ENCODE results near the gene LHX4.

The LHX4 gene

GRCh38 chr1:180229483-180230415 is at the start of gene LHX4:
LHX4 (plus strand) TSS chr1:180230264; CDS start chr1:180230530, 266 bp downstream.
- Histone ChIP-seq H3K27ac (ENCODE audit: low read depth, low read length) (no peak within 1 kb of the TSS), H3K27me3 (ENCODE audit: control insufficient read depth in 5 of 5, insufficient read depth in 4 of 5, low read length in 5 of 5) (peaks cover 50 to 68% (median 63%) of the 10 kb centered on the region in 5 donors), H3K9ac (ENCODE audit: low read length in 5 of 5) (peak within 1 kb of the TSS in 2 of 5 donors; percentile 20 to 47), H3K4me3 (ENCODE audit: low read depth in 1 of 5, low read length in 5 of 5) (peak within 1 kb of the TSS; percentile 59 to 83 (median 68)), H3K4me1 (ENCODE audit: control insufficient read depth in 5 of 5, insufficient read depth in 5 of 5, low read length in 5 of 5) (peaks cover 0 to 48% (median 47%) of the 10 kb centered on the region in 5 donors), H3K9me3 (ENCODE audit: control insufficient read depth in 5 of 5, low read length in 5 of 5) (no peaks in the 10 kb centered on the region), H3K36me3 (ENCODE audit: control insufficient read depth in 5 of 5, insufficient read depth in 5 of 5, low read length in 5 of 5) (no peaks in the 10 kb centered on the region)

GRCh38 chr1:180181048-180181447 is 49.0 kb upstream of the LHX4 start:
- Histone ChIP-seq H3K9ac (ENCODE audit: low read length in 5 of 5) (no peak overlapping the region), H3K9me3 (ENCODE audit: control insufficient read depth in 5 of 5, low read length in 5 of 5) (no peaks in the 10 kb centered on the region), H3K4me1 (ENCODE audit: control insufficient read depth in 5 of 5, insufficient read depth in 5 of 5, low read length in 5 of 5) (no peaks in the 10 kb centered on the region), H3K27me3 (ENCODE audit: control insufficient read depth in 5 of 5, insufficient read depth in 4 of 5, low read length in 5 of 5) (no peaks in the 10 kb centered on the region), H3K36me3 (ENCODE audit: control insufficient read depth in 5 of 5, insufficient read depth in 5 of 5, low read length in 5 of 5) (peaks cover 0 to 41% (median 34%) of the 10 kb centered on the region in 5 donors), H3K4me3 (ENCODE audit: low read depth in 1 of 5, low read length in 5 of 5) (no peak overlapping the region), H3K27ac (ENCODE audit: low read depth, low read length) (no peak overlapping the region)

GRCh38 chr1:180181996-180182642 is 47.9 kb upstream of the LHX4 start:
- Histone ChIP-seq H3K36me3 (ENCODE audit: control insufficient read depth in 5 of 5, insufficient read depth in 5 of 5, low read length in 5 of 5) (peaks cover 0 to 51% (median 44%) of the 10 kb centered on the region in 5 donors), H3K9ac (ENCODE audit: low read length in 5 of 5) (no peak overlapping the region), H3K4me1 (ENCODE audit: control insufficient read depth in 5 of 5, insufficient read depth in 5 of 5, low read length in 5 of 5) (no peaks in the 10 kb centered on the region), H3K9me3 (ENCODE audit: control insufficient read depth in 5 of 5, low read length in 5 of 5) (no peaks in the 10 kb centered on the region), H3K27me3 (ENCODE audit: control insufficient read depth in 5 of 5, insufficient read depth in 4 of 5, low read length in 5 of 5) (no peaks in the 10 kb centered on the region), H3K27ac (ENCODE audit: low read depth, low read length) (no peak overlapping the region), H3K4me3 (ENCODE audit: low read depth in 1 of 5, low read length in 5 of 5) (no peak overlapping the region)

GRCh38 chr1:180182643-180183311 is 47.3 kb upstream of the LHX4 start:
- Histone ChIP-seq H3K4me3 (ENCODE audit: low read depth in 1 of 5, low read length in 5 of 5) (no peak overlapping the region), H3K9ac (ENCODE audit: low read length in 5 of 5) (no peak overlapping the region), H3K27ac (ENCODE audit: low read depth, low read length) (no peak overlapping the region), H3K9me3 (ENCODE audit: control insufficient read depth in 5 of 5, low read length in 5 of 5) (no peaks in the 10 kb centered on the region), H3K4me1 (ENCODE audit: control insufficient read depth in 5 of 5, insufficient read depth in 5 of 5, low read length in 5 of 5) (no peaks in the 10 kb centered on the region), H3K27me3 (ENCODE audit: control insufficient read depth in 5 of 5, insufficient read depth in 4 of 5, low read length in 5 of 5) (no peaks in the 10 kb centered on the region), H3K36me3 (ENCODE audit: control insufficient read depth in 5 of 5, insufficient read depth in 5 of 5, low read length in 5 of 5) (peaks cover 0 to 58% (median 47%) of the 10 kb centered on the region in 5 donors)

- no peak overlapping the region for H3K4me3 ChIP-seq (ENCODE audit: low read depth in 1 of 5, low read length in 5 of 5)
- no peaks in the 10 kb centered on the region for H3K4me1 ChIP-seq (ENCODE audit: control insufficient read depth in 5 of 5, insufficient read depth in 5 of 5, low read length in 5 of 5)
- peaks cover 0 to 63% (median 48%) of the 10 kb centered on the region in 5 donors for H3K36me3 ChIP-seq (ENCODE audit: control insufficient read depth in 5 of 5, insufficient read depth in 5 of 5, low read length in 5 of 5)
- H3K27ac ChIP-seq (ENCODE audit: low read depth, low read length): no peak overlapping the region
- no peaks in the 10 kb centered on the region for H3K27me3 ChIP-seq (ENCODE audit: control insufficient read depth in 5 of 5, insufficient read depth in 4 of 5, low read length in 5 of 5)
- H3K9me3 ChIP-seq (ENCODE audit: control insufficient read depth in 5 of 5, low read length in 5 of 5): no peaks in the 10 kb centered on the region
- H3K9ac ChIP-seq (ENCODE audit: low read length in 5 of 5): no peak overlapping the region
These were observed 46.6 kb upstream of the LHX4 start for GRCh38 chr1:180183426-180183825.

- no peak overlapping the region for H3K27ac ChIP-seq (ENCODE audit: low read depth, low read length)
- H3K4me3 ChIP-seq (ENCODE audit: low read depth in 1 of 5, low read length in 5 of 5): no peak overlapping the region
- peaks cover 0 to 69% (median 48%) of the 10 kb centered on the region in 5 donors for H3K36me3 ChIP-seq (ENCODE audit: control insufficient read depth in 5 of 5, insufficient read depth in 5 of 5, low read length in 5 of 5)
These were observed 46.0 kb upstream of the LHX4 start for GRCh38 chr1:180184041-180184440.

GRCh38 chr1:180185281-180185680 is 44.8 kb upstream of the LHX4 start:
- no peaks in the 10 kb centered on the region for H3K27me3 ChIP-seq (ENCODE audit: control insufficient read depth in 5 of 5, insufficient read depth in 4 of 5, low read length in 5 of 5)
- no peaks in the 10 kb centered on the region for H3K9me3 ChIP-seq (ENCODE audit: control insufficient read depth in 5 of 5, low read length in 5 of 5)
- H3K36me3 ChIP-seq (ENCODE audit: control insufficient read depth in 5 of 5, insufficient read depth in 5 of 5, low read length in 5 of 5): peaks cover 3 to 80% (median 56%) of the 10 kb centered on the region in 5 donors
- H3K9ac ChIP-seq (ENCODE audit: low read length in 5 of 5): no peak overlapping the region
- no peak overlapping the region for H3K27ac ChIP-seq (ENCODE audit: low read depth, low read length)
- H3K4me1 ChIP-seq (ENCODE audit: control insufficient read depth in 5 of 5, insufficient read depth in 5 of 5, low read length in 5 of 5): no peaks in the 10 kb centered on the region
- no peak overlapping the region for H3K4me3 ChIP-seq (ENCODE audit: low read depth in 1 of 5, low read length in 5 of 5)

More at GRCh38 chr1:180184041-180184440, 46.0 kb upstream of the LHX4 start:
- Histone ChIP-seq H3K9ac (ENCODE audit: low read length in 5 of 5) (no peak overlapping the region), H3K9me3 (ENCODE audit: control insufficient read depth in 5 of 5, low read length in 5 of 5) (no peaks in the 10 kb centered on the region), H3K27me3 (ENCODE audit: control insufficient read depth in 5 of 5, insufficient read depth in 4 of 5, low read length in 5 of 5) (no peaks in the 10 kb centered on the region), H3K4me1 (ENCODE audit: control insufficient read depth in 5 of 5, insufficient read depth in 5 of 5, low read length in 5 of 5) (no peaks in the 10 kb centered on the region)

- Histone ChIP-seq H3K27me3 (ENCODE audit: control insufficient read depth in 5 of 5, insufficient read depth in 4 of 5, low read length in 5 of 5) (no peaks in the 10 kb centered on the region), H3K4me1 (ENCODE audit: control insufficient read depth in 5 of 5, insufficient read depth in 5 of 5, low read length in 5 of 5) (no peaks in the 10 kb centered on the region), H3K27ac (ENCODE audit: low read depth, low read length) (no peak overlapping the region), H3K9me3 (ENCODE audit: control insufficient read depth in 5 of 5, low read length in 5 of 5) (no peaks in the 10 kb centered on the region), H3K4me3 (ENCODE audit: low read depth in 1 of 5, low read length in 5 of 5) (no peak overlapping the region), H3K36me3 (ENCODE audit: control insufficient read depth in 5 of 5, insufficient read depth in 5 of 5, low read length in 5 of 5) (peaks cover 3 to 88% (median 64%) of the 10 kb centered on the region in 5 donors), H3K9ac (ENCODE audit: low read length in 5 of 5) (no peak overlapping the region)
These were observed 44.0 kb upstream of the LHX4 start for GRCh38 chr1:180185971-180186645.

GRCh38 chr1:180186831-180187230 is 43.2 kb upstream of the LHX4 start:
- Histone ChIP-seq H3K4me3 (ENCODE audit: low read depth in 1 of 5, low read length in 5 of 5) (no peak overlapping the region), H3K27ac (ENCODE audit: low read depth, low read length) (no peak overlapping the region), H3K9ac (ENCODE audit: low read length in 5 of 5) (no peak overlapping the region), H3K4me1 (ENCODE audit: control insufficient read depth in 5 of 5, insufficient read depth in 5 of 5, low read length in 5 of 5) (no peaks in the 10 kb centered on the region), H3K36me3 (ENCODE audit: control insufficient read depth in 5 of 5, insufficient read depth in 5 of 5, low read length in 5 of 5) (peaks cover 3 to 94% (median 70%) of the 10 kb centered on the region in 5 donors), H3K9me3 (ENCODE audit: control insufficient read depth in 5 of 5, low read length in 5 of 5) (no peaks in the 10 kb centered on the region), H3K27me3 (ENCODE audit: control insufficient read depth in 5 of 5, insufficient read depth in 4 of 5, low read length in 5 of 5) (no peaks in the 10 kb centered on the region)
